ENCODE measurements around the gene CETP.
"Not testable (repeated sequence)": the region's sequence is repeated elsewhere in the genome, so short reads cannot be mapped to it uniquely, and the experiment has no call there.

Gene CETP

DNA sequence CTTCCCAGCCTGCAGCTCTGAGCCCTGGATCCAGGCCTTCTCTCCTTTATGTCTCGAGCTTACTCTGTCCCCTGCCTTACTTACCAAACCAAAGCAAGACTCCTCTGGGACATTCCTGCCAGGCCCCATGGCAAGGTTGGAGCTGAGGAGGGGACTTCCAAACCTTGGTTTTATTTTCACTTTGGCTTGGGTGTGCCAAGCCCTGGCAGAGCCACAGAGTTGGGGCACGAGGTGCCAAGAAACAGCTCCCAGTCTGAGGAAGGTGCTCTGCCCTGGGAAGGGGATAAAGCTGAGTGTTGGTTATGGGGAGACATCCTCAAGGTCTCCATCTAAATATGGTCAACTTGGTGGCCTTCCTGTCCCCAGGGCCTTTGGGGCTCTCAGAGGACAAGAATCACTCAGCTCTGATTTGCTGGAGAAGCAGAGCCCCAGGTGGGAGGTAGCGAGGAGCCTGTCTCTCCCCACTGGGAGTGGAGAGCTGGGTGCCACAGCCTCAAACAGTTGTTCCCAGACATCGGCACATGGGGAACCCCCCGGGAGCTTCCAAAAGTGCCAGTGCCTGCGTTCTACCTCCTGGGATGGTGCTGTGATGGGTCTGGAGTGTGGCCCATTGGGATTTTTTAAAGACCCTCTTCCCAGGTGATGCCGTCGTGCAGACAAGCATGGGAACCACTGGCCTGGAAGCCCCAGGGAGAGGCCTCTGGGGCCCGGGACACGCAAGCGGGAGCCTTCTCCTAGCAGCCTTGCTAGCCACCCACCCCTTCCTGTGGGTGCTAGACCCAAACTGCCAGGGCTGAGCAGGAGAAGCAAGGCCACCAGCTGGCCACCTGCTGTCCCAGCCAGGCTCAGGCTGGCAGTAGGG is 37.9 kb downstream of the CETP start:
- no peak for DNase-seq (ENCODE audit: low spot score)

DNA sequence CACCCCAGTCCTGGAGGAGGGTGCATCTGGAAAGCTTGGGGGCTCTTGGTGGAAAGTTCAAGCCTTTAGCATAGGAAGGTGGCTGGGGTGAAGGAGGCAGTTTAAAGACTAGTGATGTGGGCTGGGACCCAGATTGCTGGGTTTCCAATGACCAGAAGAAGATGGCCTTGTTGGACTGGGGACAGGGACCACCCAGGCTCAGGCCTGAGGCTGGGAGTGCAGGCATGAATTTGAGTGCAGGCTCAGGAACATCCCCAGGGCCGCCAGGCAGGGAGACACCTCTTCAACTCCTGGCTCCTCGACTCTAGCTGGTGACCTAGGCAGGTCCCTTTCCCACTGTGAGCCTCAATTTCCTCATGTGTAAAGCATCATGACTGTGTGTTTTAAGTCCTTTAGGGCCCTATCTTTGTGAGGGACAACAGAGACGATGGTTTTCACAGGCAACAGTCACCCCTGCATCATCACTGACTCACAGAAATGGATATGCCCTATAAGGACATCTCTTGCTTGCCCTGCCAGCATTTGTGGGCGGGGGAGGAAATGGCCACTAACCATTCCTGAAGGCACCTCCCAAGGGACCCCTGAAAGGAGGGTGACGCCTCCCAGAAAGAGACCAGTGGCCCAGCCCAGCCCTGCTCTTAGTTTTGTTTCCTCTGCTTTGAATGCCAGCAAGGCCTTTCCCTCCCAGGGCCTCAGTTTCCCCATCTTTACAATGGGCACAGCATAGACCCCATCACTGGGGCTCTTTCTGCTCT is 38.7 kb downstream of the CETP start:
- peak; percentile 94 for DNase-seq (ENCODE audit: low spot score)

DNA sequence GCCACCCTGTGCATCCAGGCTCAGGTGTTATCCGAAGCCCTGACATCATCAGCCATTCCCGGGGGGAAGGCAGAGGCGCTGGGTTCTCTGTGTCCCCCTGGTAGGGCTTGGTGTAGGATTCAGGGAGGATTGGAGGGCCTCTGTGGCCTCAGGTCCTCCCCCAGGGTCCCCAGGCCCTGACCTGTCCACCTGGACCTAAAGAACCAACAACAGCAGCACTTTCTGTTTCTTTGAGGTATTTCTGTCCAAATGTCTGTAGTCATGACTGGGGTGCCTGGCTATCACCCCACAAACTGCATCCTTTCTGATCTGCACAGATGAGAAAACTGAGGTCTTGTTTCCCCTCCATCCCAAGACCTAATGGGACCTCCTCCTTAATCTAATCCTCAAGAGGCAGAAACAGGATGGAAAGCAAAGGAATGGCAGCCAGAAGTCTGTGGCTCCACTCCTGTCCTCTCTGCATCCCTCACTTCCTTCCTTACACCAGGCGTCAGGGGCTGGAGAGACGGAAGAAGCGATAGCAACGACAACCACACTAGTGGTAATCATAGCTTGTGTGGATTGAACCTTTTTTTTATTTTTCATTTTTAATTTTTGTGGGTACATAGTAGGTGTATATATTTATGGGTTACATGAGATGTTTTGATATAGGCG is 39.4 kb downstream of the CETP start:
- DNase-seq (ENCODE audit: low spot score): no peak

DNA sequence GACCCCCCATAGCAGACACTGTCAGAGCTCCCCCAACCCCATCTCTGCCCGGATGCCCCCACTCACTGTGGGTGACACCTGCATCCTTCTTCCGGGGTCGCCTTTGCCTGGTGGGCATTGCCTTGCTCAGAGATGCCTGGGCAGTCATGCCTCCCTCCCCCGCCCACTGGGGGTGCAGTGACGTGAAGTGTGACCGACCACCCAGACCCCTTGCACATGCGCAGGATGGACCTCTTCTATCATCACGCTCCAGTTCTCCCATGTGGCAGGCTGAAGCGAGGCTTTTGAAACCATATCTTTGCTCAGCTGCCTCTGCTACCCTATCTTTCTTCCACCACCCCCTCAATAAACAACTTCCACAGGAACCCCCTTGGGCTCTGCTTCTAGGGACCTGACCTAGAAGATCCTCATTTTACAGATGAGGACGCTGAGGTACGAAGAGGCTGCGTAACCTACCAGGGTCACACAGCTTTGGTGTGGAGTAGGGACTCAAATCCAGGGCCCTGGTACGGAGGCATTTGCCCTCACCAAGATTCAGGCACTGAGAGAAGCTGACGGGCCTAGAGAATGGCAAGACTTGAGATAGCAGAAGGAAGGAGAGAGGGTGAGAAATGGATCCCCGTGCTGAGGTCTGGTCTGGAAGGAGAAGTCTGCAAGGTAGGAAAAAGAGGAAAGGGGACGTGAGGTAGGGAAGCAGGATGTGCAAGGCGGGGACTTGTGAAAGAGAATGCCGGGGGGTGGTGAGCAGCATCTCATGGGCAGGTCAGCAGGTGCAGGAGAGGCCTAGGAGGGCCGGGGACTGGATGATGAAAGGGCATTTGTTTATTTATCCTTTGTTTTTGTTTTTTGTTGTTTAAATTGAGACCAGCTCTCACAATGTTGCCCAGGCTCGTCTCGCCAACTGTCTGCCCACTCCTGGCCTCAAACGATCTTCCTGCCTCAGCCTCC is 42.0 kb downstream of the CETP start:
- no peak for DNase-seq (ENCODE audit: low spot score)

DNA sequence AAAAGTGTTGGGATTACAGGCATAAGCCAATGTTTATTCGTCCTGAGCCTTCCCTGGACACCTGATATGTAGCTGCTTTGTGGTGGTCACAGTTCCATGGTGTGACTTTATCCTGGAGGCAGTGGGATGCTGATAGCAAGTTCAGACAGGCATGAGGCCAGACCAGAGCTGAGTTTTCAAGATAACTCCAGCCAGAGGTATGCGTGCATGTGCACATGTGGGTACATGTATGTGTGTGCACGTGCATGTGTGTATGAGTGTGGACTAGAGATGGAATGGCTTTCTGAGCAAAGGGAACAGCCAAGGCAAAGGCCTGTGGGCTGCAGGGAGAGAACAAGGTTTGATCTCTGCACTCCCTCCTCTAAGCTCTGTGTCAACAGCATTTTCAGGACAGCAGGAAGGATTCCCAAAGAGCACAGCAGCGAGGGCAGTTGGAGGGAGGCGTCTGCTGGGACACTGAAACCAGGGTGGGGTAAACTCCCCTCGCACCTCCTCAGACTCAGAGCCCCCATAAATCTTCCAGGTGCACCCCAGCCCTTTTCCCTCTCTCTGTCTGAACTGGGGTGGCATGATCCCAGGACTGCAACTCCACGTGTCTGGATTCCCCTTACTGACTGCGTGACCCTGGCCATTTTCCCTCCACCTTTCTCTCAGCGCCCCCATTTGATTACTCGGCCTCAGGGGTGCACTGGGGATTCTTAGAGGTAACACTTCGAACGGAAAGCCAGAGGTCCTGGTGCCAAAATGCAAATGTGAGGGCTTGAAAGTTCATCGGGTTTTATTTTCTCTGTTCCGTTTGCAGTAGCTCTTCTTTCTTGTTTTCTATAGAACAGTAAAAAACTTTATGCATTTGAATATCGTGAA is 42.9 kb downstream of the CETP start:
- no peak for DNase-seq (ENCODE audit: low spot score)

DNA sequence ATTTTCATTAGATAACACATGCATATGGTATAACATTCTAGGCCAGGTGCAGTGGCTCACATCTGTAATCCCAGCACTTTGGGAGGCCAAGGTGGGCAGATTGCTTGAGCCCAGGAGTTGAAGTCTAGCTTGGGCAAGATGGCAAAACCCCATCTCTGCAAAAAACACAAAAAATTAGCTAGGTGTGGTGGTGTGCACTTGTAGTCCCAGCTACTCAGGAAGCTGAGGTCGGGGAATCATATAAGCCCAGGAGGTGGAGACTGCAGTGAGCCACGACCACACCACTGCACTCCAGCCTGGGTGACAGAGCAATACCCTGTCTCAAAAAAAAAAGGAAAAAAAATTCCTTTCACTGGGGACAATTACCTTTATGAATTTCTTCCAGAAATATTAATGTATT is 43.8 kb downstream of the CETP start:
- not testable (repeated sequence) for DNase-seq (ENCODE audit: low spot score)

DNA sequence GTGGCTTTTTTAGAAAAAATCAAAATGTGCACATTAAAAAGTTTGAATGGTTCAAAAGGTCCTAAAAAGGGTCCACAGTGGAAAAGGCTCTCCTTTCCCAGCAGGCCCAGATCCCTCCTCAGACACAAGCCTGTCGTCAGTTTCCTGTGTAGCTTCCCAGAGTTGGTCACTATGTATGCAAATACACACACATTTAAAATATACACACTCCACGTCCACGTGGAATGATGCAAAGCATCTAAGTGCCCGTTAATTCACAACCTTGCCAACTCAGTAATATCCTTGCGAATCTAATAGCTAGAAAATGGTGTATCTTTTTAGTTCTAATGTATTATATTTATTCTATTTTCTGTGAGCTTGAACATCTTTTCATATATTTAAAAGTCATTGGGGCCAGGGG is 45.3 kb downstream of the CETP start:
- no peak for DNase-seq (ENCODE audit: low spot score)

DNA sequence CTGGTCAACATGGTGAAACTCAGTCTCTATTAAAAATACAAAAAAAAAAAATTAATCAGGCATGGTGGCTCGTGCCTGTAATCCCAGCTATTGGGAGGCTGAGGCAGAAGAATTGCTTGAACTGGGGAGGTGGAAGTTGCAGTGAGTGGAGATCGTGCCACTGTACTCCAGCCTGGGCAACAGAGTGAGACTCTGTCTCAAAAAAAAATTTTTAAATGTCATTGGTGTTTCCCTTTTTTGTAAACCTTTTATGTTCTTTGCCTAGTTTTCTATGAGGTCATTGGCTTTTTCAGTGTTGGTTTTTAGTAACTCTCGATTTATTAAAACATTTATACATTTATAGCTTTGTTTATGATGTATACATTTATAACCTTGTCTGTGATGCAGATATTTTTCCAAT is 45.8 kb downstream of the CETP start:
- DNase-seq (ENCODE audit: low spot score): no peak

DNA sequence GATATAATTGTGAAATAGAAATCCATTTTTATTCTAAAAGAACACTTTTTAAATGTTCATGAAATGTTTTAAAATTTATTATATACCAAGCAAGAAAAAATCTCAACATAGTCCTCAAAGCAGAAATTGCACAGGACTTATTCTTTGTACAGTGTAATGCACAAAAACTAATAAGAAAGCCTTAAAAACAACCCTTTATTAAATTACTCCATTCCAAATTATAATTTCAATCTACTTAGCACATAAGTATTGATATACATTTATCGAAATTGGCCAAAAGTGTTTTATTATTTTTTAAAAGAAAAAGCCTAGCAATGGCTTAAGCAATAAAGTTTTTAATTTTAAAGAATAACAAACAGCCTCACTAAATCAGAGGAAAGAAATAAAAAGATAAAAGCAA is 46.7 kb downstream of the CETP start:
- no peak for DNase-seq (ENCODE audit: low spot score)

DNA sequence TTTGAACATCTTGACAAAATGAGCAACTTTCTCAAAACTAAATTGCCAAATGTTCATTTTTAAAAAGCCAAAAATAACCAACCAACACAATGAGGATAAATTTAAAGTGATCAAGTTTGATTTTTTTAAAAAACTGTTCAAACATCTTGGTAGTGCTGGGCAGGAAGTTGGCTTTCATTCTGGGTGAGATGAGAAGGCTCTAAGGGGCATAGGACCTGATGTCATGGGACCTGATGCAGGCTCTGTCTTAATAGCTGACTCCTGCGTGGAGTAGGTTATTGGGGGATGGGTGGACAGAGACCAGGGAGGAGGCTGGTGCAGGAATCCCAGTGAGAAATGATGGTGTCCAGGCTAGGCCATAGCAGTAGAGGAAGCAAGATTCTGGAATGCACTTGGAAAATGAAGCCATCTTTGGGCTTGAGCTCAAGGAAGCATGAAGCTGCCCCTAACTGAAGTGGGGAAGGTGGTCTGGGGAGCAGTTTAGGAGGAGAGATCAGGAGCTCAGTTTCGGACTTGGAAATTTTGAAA is 48.0 kb downstream of the CETP start:
- no peak for DNase-seq (ENCODE audit: low spot score)

DNA sequence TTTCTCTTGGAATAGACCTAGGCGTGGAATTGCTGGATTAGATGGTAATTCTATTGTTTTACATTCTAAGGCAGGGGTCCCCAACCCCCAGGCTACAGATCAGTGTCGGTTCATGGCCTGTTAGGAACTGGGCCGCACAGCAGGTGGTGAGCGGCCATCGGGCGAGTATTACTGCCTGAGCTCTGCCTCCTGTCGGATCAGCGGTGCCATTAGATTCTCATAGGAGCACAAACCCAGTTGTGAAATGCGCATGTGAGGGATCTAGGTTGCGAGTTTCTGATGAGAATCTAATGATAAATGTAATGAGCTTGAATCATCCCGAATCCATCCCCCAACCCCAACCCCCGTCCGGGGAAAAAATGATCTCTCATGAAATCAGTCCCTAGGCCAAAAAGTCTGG is 50.6 kb downstream of the CETP start:
- DNase-seq (ENCODE audit: low spot score): no peak

DNA sequence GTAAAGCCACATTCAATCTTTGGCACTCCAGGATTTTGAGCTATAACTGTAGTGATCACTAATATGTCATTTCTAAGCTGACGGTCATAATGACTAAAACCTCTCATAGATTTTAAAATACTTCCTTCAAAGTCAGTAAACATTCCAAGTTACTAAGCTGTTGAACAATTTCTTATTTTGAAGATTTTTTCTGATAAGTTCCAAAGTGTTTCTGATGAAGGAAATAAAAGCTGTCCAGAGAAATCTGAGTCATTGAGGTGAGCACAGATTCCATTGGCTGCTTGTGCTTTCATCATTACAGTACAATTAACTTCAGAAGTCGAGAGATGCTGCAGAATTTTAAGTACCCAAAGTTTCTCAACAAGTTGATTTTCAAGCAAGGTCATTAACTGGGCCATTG is 51.5 kb downstream of the CETP start:
- peak; percentile 46 for DNase-seq (ENCODE audit: low spot score)

DNA sequence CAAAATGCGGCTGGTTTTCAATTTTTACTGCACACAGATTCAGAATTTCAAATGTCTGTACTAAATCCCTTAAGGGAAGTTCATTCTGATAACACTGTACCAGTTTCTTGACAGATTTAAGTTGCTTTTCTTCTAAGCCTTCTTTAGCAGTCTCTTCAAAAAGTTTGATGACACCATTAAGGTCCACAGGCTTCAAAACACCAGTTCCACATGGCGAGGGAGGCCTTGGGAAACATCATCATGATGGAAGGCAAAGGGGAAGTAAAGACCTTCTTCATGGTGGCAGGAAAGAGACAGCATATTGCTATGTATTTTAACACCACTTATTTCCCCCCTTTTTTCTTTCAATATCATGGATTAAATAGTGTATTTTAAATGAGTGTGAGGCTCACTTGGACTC is 52.2 kb downstream of the CETP start:
- DNase-seq (ENCODE audit: low spot score): no peak

DNA sequence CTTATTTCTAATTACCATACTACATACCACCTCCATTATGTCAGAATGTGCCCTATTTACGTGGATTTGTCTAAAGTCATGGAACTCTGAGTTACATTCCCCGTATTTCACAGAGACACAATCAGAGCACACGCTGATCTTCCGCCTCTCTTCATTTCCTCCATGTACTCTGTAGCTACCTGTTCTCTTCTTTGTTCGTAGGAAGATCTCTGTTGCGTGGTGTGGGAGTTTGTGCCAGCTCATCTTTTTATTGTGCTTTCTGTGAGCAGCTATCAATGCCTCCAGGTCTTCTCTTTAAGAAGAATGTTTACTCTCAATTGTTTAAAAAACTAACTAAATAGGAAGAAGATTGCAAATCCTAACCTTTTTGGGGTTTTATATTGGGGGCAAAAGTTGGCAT is 54.6 kb downstream of the CETP start:
- no peak for DNase-seq (ENCODE audit: low spot score)

DNA sequence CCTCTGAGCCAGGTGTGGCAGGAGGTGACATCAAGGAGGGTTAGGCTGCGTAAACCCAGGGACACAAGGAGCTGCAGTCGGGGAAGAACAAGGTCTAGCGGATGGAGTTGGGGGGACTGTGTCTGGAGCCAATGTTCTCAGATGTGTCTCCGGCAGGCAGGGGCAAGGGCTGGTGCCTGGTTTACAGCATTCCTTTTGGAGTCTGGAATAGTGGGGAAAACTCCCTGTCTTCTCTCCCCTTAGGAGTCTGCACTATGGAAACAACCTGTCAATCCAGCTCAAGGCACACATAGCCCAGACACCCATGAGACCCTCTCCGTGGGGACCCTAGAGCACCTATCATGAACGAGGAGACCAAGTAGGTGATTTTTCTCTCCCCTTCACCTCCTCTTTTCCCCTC is 55.1 kb downstream of the CETP start:
- no peak for DNase-seq (ENCODE audit: low spot score)

DNA sequence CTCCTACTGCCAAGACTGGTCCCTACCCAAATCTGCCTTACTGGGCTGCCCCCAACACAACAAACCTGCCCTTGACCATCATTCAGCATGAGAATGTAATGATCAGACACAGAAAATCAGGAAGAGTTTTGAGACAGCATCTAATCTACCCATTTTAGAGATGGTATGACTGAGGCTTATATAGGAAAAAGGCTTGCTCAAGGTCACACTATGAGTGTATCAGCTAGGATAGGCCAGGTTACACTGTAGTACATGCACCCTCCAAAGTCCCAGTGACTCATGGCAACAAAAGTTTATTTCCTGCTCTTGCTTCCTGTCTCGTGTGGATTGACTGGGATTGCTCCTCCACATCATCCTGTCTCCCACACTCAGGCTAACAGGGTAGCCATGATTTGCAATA is 55.5 kb downstream of the CETP start:
- no peak for DNase-seq (ENCODE audit: low spot score)

DNA sequence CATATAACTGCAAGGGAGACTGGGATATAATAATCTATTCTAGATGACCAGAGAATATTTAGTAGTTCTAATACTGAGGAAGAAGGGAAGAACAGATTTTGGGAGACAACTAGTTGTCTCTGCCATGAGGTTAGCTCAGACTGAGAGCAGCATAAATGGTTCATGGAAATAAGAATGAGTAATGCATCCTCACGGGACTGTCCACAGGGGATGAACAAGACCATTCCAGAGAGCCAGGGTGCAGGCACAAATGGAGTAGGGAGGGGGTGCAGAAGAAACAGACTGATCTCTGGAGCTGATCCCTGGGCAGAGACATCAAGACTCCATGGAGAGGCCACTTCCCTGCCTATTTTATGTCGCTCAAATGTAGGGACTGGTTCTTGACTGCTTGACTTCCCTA is 58.0 kb downstream of the CETP start:
- DNase-seq (ENCODE audit: low spot score): peak; percentile 8

DNA sequence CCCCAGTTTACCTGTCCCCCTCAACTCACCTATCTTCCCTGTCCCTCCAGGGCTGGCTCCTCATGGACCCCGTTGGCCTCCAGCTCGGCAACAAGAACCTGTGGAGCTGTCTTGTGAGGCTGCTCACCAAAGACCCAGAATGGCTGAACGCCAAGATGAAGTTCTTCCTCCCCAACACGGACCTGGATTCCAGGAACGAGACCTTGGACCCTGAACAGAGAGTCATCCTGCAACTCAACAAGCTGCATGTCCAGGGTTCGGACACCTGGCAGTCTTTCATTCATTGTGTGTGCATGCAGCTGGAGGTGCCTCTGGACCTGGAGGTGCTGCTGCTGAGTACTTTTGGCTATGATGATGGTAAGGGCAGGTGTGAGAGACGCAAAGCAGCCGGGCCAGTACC is 58.9 kb downstream of the CETP start:
- no peak for DNase-seq (ENCODE audit: low spot score)

DNA sequence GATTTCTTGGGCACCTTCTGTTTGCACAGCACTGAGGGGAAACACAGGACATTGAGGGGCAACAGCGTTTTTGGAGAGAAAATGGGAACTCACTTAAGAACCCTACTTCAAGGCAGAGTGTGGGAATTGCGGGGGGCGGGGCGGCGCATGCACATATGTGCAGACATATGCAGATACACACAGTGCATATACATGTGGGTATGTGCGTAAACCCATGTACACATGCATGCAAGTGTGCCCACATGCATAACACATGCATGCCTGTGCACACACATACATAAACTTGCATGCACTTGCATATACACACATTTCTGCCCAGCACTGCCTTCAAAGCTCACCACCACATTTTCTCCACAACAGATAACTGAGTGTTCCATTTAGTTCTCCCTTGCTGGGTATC is 60.0 kb downstream of the CETP start:
- no peak for DNase-seq (ENCODE audit: low spot score)

DNA sequence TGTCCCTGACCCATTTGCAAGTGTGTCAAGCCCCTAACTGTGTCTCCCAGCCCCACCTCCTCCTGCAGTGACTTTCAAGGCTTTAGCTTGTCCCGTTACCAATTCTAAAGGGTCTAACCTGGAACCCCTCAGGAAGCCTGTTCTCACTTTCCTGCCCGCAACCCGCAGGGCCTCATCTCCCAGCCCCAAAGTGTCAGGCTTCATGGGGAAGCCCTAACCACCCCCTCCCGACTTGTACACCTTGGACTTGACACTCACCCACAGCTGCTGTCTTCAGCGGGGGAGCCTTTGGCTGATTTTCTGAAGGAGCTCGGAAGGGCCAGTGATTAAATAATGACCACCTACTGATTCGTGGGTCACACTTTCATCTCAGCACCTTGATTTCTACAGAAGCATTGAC is 60.7 kb downstream of the CETP start:
- no peak for DNase-seq (ENCODE audit: low spot score)
